GM12873 (cell line): ENCODE results near the gene TRMT112.

Source experiments
- CTCF ChIP-seq: IDR thresholded peaks from 2 replicates; pipeline ENCODE4 v1.5.1; 2012; ENCODE audit warnings: low read depth, mild to moderate bottlenecking, moderate library complexity, low read length, control low read depth; ENCODE audit not compliant: insufficient read depth; ENCODE audit errors: missing control alignments

The TRMT112 gene

GRCh38 chr11:64283092-64283491, 34.3 kb downstream of the TRMT112 start:
- TF ChIP-seq CTCF = no peak

- TF ChIP-seq CTCF = no peak
Measured at GRCh38 chr11:64281957-64282770, 35.2 kb downstream of the TRMT112 start.

- no peak for TF ChIP-seq CTCF
Measured at GRCh38 chr11:64278576-64279190, 38.7 kb downstream of the TRMT112 start.

- no peak for TF ChIP-seq CTCF
Measured at GRCh38 chr11:64276653-64277431, 40.5 kb downstream of the TRMT112 start.

- TF ChIP-seq CTCF = no peak
Measured at GRCh38 chr11:64275841-64276240, 41.5 kb downstream of the TRMT112 start.

- TF ChIP-seq CTCF = no peak
Measured at GRCh38 chr11:64275031-64275800, 42.1 kb downstream of the TRMT112 start.
